DMS53 treated with DMSO at 0.1 percent for 48 hours (cell line): ENCODE results near the gene GGNBP2.

ENCODE experiments used
- DNase-seq: peaks from one replicate; lab custom pipeline; 2025; ENCODE audit not compliant: unreplicated experiment; lab: John Stamatoyannopoulos, UW

Gene GGNBP2

DNA sequence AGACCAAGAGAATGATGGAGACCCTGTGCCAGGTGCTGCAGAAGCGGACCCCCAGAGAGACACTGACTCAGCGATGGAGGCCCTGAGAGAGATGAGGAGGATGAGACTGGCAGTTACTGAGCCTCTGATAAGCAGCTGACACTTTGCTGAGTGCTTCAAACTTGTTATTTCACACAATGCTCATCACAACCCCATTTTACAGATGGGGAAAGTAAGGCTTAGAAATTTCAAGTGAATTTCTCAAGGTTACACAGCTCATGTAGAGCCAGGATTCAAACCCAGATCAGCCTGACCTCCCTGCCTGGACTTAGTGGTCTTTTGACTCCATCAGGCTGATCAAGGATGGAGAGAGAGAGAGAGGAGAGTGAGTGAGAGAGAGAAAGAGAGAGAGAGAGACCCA is 83.9 kb downstream of the GGNBP2 start:
- no peak for DNase-seq

DNA sequence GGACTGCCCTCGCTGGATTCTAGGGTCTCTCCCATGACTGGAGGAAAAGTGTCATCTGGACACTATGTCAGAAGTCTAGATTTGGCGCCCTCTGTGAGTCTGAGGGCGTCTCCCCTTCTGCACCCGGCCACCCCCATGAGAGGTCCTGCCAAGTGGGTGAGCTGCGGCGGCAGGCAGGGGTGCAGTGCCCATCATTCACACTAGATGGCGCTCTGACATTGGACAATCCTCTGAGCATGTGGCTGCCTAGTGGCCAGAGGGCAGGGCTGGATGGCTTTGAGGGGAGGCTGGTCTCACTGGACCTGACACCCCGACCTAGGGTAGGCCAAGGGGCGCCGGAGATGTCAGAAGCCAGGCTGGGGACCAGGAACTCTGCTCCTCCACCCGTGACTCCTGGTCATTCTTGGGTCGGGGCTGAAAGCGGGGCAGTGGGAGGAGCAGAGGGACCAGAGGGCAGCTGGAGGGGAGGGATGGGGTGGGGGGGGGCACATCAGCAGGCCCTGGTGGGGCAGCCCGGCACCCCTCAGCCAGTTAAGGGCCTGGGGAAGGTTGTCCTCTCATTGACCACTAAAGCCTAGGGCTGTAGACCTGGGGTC is 84.6 kb downstream of the GGNBP2 start:
- DNase-seq = peak; percentile 24

DNA sequence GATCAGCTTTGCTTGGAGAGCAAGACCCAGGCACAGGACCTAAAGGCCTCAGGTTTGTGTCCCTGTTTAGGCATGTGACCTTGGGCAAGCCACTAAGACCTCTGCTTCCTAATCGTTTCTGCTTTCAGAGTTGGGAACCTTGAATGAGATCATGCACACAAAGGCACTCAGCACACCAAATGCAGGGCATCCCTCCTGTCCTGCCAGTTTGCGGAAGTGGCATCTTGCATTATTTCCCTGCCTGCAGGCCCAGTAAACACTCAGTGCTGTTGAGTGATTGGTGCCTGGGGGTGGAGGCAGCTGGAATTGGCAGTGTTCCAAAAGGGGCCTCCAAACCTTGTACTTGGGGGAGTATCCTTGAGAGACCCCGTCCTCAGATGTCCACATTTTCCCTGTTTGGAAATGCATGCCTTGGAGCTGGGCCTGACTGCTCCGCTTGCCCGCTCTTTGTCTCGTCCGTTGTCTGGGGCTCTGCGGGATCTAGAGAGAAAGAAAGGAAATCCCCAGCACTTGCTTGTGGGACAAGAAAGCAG is 85.3 kb downstream of the GGNBP2 start:
- no peak for DNase-seq

DNA sequence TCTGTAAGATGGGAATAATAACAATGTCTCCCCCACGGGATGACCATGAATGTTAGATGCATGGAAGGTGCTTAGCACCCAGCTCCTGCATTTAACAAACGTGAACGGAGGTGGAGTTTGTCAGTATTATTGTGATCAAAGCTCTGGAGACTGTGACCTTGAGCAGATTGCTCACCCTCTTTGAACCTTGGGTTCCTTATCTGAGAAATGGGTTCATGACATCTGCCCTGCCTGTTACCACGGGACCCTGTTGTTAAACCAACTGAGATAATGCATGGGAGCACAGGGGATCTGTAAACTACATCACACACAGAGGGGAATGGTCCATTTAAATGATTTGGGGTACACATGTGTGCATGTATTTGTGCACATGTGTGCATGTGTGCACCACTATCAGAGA is 86.3 kb downstream of the GGNBP2 start:
- no peak for DNase-seq

DNA sequence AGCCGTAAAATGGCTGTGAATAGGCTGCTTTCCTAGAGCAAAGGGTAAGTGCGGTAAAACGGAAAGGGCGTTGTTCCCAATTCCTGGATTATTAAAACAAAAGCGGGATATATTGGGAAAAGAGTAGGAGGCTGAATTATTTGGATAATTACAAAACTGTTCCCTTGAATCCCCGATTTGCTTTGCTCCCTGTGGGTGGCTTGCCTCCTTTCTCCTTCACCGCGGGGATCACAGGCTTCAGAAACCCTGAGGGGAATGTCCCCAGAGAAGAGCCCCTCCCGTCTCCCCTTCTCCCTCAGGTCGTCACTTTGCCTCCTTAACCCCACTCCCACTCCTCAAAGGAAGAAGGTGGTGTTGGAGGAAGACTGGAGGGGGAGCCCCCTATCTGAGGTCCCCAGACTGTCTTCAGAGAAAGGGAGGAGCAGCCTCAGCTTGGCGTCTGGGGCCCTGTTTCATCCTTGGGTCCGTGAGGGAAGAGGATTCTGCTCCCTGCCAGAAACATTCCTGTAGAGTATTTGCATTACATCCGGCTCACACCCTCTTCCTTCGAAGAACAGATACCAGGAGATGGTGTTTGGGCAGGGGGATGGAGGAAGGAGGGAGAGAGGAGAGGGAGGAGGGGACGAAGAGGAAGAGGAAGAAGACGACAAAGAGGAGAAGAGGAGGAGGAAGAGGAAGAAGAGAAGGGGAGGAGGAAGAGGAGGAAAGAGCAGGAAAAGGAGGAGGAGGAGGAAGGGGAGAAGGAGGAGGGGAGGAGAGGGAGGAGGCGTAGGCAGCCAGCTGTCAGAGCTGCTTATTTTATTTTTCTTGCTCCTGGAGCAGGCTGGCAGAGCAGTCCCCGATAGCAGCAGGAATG is 88.4 kb downstream of the GGNBP2 start:
- no peak for DNase-seq
